AG04449 (cell line): ENCODE measurements around the gene GALNT5.
A peak's percentile ranks its signal among the peaks of the same experiment; 100 is the strongest.

Experiments used
- CTCF ChIA-PET: fragments of 350-600 bp; formaldehyde crosslinking; extraction: SDS; loops from one replicate; lab custom pipeline; 2021; ENCODE audit warnings: antibody characterized with exemption; lab: Yijun Ruan, JAX
- POLR2A ChIA-PET: fragments of 400-600, 350-600 bp; formaldehyde crosslinking; extraction: SDS; loops from one replicate; lab custom pipeline; 2020; ENCODE audit warnings: antibody characterized with exemption, inconsistent platforms; lab: Yijun Ruan, JAX
- DNase-seq: peaks from one replicate; pipeline ENCODE4 v3.0.0-alpha.2; 2010; ENCODE audit warnings: low read depth, low spot score
- H3K4me3 ChIP-seq: 2 replicates; pipeline ENCODE4 v1.5.1; 2011; ENCODE audit warnings: low read depth, mild to moderate bottlenecking, control low read depth, low read length
- TF ChIP-seq, protein P1 (sequence below): IDR thresholded peaks from one replicate; pipeline ENCODE4 v1.5.1; 2011; ENCODE audit warnings: mild to moderate bottlenecking, moderate library complexity, low read length, control low read depth, inconsistent platforms; ENCODE audit not compliant: insufficient read depth; ENCODE audit errors: missing control alignments

The GALNT5 gene

DNA sequence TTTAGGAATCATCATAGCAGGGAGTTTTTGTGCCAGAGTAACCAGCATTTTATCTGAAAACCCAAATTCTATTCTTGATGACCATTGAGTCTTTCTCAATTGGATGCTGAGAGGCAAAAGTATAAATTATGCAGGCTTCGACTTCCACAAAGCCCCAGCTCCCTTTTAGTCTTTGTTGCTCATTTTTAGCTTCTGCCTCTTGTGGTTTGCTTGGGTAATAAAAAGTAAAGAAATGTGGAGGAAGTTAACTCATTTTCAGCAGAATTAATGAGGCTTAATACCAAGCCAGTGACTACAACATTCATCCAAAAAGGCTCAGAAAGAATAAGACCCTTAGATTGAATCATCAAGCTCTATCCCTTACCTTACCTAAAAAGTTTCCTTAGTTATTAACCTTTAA, 49.5 kb downstream of the GALNT5 start:
- DNase-seq: no peak
- CTCF ChIA-PET: interaction anchor here (0.8 to 12.0 kb wide), 10 partner anchors 9 to 704 kb away, joined by 3 to 370 read pairs (median 3); partner anchors contain the start of gene ERMN
- H3K4me3 ChIP-seq: no peak overlapping the region
- TF ChIP-seq, protein P1, sequence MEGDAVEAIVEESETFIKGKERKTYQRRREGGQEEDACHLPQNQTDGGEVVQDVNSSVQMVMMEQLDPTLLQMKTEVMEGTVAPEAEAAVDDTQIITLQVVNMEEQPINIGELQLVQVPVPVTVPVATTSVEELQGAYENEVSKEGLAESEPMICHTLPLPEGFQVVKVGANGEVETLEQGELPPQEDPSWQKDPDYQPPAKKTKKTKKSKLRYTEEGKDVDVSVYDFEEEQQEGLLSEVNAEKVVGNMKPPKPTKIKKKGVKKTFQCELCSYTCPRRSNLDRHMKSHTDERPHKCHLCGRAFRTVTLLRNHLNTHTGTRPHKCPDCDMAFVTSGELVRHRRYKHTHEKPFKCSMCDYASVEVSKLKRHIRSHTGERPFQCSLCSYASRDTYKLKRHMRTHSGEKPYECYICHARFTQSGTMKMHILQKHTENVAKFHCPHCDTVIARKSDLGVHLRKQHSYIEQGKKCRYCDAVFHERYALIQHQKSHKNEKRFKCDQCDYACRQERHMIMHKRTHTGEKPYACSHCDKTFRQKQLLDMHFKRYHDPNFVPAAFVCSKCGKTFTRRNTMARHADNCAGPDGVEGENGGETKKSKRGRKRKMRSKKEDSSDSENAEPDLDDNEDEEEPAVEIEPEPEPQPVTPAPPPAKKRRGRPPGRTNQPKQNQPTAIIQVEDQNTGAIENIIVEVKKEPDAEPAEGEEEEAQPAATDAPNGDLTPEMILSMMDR: peak; percentile 24
- POLR2A ChIA-PET: no interaction called here

DNA sequence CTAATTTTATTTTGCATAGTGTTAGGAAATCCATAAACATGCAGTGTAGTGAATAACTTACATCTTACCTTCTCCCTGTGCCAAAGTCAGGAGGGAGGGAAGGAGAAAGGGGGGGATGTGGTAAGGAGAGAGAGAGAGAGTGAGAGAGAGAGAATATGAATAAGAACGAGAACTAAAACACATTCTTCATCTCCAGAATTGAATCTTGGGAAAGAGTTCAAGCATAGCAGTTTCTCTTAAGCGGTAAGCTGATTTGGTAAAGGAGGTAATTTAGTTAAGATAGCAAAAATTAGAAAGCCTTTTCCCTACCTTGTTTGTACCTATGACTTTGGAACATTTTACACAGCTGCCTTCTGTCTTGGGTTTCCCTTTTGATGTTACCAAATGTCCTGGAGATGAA, 52.4 kb downstream of the GALNT5 start:
- CTCF ChIA-PET: interaction anchor here (1.3 to 3.9 kb wide), 3 partner anchors 17 to 40 kb away, joined by 3 to 35 read pairs (median 11); partner anchors contain the start of gene ERMN

DNA sequence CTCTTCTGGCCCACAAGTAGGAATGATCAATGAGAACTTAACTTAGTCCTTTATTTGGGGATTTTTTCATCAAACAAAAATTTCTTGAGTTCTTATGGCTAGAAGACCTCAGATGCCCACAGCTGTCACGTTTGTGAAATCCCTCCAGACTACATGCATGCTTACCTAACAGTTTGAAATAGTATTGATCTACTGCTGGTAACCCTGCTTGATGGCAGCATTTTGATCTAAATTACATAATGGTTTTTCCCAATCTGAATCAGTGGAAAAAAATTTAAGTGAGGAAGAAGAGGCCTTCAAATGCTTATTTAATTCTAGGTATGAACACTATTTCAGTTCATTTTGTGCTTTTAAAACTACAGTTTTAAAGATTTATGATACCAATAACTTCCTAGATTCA, 54.2 kb downstream of the GALNT5 start:
- no peak for DNase-seq
- ChIA-PET CTCF (interaction anchor here (0.8 to 3.9 kb wide), 5 partner anchors 9 to 25 kb away, joined by 3 to 35 read pairs (median 11); partner anchors contain the start of gene ERMN), POLR2A (no interaction called here)
- H3K4me3 ChIP-seq: no peak overlapping the region
- TF ChIP-seq, protein P1: no peak

More for the DNA sequence above, 52.4 kb downstream of the GALNT5 start:
- POLR2A ChIA-PET: no interaction called here
- no peak for DNase-seq
- no peak overlapping the region for H3K4me3 ChIP-seq
- TF ChIP-seq, protein P1: no peak

DNA sequence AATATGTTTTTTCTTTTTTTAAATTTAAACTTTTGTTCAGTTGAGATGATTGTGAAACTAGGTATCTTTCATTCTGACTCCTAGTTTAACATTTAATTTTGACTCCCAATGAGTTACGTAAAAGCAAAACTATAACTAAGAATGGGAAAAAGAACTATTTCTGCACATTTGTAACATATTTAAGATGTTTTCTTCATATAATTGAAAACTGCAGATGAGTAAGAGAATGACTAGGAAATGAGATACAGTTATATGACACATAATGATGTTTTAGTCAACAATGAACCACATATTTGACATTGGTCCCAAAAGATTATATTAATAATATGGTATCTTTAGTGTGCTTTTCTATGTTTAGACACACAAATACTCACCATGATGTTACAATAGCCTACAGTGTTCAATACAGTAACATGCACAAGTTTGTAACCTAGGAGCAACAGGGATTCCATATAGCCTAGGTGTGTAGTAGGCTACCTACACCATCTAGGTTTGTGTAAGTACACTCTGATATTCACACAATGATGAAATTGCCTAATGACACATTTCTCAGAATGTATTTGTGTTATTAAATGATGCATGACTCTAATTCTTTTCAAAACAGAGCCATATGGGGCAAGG, 55.5 kb downstream of the GALNT5 start:
- no peak overlapping the region for H3K4me3 ChIP-seq
- ChIA-PET CTCF (interaction anchor here (0.8 to 7.0 kb wide), 3 partner anchors 8 to 15 kb away, joined by 3 to 111 read pairs (median 8); partner anchors contain the start of gene ERMN), POLR2A (no interaction called here)
- TF ChIP-seq, protein P1: no peak
- DNase-seq: no peak

DNA sequence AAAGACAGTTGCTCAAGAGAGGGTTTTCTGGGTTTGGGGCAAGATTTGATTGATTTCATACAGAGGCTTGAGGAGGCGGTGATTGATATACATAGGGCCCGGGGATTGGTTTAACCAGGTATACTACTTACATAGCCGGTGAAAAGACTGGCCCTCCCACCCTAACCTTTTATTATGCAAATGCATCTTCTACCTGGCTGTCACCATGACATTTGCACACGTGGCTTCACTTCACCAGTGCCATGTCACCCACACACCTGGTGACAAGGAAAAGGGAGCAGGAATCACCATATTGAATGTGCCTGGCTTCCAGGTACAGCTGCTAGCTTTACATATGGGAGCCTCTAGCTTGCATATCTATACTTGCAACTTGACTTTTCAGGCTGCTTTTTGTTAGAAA, 58.4 kb downstream of the GALNT5 start:
- H3K4me3 ChIP-seq: no peak overlapping the region
- ChIA-PET CTCF (interaction anchor here (0.8 to 25.7 kb wide), 4 partner anchors 12 to 173 kb away, joined by 3 to 370 read pairs (median 60); partner anchors contain the start of gene ERMN), POLR2A (no interaction called here)
- TF ChIP-seq, protein P1: no peak
- no peak for DNase-seq

DNA sequence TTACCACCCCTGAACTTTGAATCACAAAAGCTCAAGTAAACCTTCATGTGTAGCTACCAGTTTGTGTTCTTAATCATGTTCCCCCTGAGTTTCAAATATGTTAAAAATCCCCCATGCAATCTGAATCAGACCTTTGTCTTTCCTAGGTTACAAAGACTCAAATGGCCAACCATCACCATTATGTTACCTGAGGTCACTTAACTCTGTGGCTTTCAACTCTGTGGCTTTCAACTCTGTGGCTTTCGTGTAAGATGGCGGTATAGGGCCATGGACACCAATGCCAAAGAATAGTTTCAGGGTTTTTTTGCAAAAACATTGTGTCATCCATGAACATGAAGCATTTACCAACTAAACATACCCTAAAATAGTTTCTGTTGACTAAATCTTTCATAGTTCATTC, 61.4 kb downstream of the GALNT5 start:
- TF ChIP-seq, protein P1: no peak
- ChIA-PET POLR2A (no interaction called here), CTCF (interaction anchor here (1.3 to 25.7 kb wide), 5 partner anchors 9 to 173 kb away, joined by 3 to 370 read pairs (median 8); partner anchors contain the start of gene ERMN)
- DNase-seq: no peak
- no peak overlapping the region for H3K4me3 ChIP-seq
